HepG2 (cell line): ENCODE results near the gene WDR53. TPM values are rescaled to one million over a fixed set of nuclear protein-coding genes. Genes with fewer than 3 reads are reported as not detected.

Experiments
- ATAC-seq: fragments of 200-7000 bp; cut with Tn5 transposase; 3 replicates; pipeline ENCODE4 v1.9.1; 2020; ENCODE audit warnings: mild to moderate bottlenecking, moderate library complexity
- BruUV-seq: library from RNA; stranded (reverse); fragments of 400-500 nt; replicated peaks from 2 replicates; lab custom pipeline; 2021; lab: Mats Ljungman, UMichigan
- CTCF ChIA-PET: fragments of 300-600 bp; formaldehyde crosslinking; extraction: SDS; loops from one replicate; lab custom pipeline; 2021; ENCODE audit warnings: low total read pairs, inconsistent platforms, low intra/inter-chr PET ratio; lab: Yijun Ruan, JAX
- POLR2A ChIA-PET: fragments of 350-600 bp; sonication (Branson Sonifier 250); formaldehyde crosslinking; loops from one replicate; lab custom pipeline; 2020; ENCODE audit warnings: antibody characterized with exemption, inconsistent platforms; lab: Yijun Ruan, JAX
- DNase-seq: peaks from one replicate; pipeline ENCODE4 v3.0.0-alpha.2; 2015; ENCODE audit warnings: low spot score
- FAIRE-seq: peaks from 3 replicates; lab custom pipeline; 2011; peaks lifted over from hg19 to GRCh38; lab: Jason Lieb, UNC
- H2AFZ ChIP-seq: one replicate; pipeline ENCODE4 v1.6.1; 2011; ENCODE audit warnings: low read length, inconsistent platforms
- H3K27ac ChIP-seq: fragments of 300-600 bp; 3 replicates; pipeline ENCODE4 v1.8.0; 2011; ENCODE audit warnings: mixed run types, mild to moderate bottlenecking, mixed read lengths, low read length, inconsistent platforms; ENCODE audit not compliant: insufficient read depth; ENCODE audit errors: extremely low read length
- H3K27me3 ChIP-seq, 2 experiments: fragments of 200-600 bp in 1 of 2; 2 replicates in 1 of 2; 3 replicates in 1 of 2; pipeline versions ENCODE4 v1.6.0 to v1.8.0; 2011; ENCODE audit warnings: low read length in 2 of 2, mild to moderate bottlenecking in 2 of 2, moderate library complexity in 2 of 2, inconsistent platforms in 1 of 2; ENCODE audit not compliant: insufficient read depth in 2 of 2, control insufficient read depth in 1 of 2
- H3K36me3 ChIP-seq, 2 experiments: fragments of 200-600 bp in 1 of 2; replicated peaks in 1 of 2; 2 replicates in 1 of 2; 3 replicates in 1 of 2; pipeline versions ENCODE4 v1.5.1 to v1.8.0; 2011; ENCODE audit warnings: low read length in 2 of 2, inconsistent platforms in 1 of 2; ENCODE audit not compliant: insufficient read depth in 2 of 2, control insufficient read depth in 1 of 2
- H3K4me1 ChIP-seq: 2 replicates; pipeline ENCODE4 v1.5.1; 2012; ENCODE audit warnings: low read length, inconsistent platforms; ENCODE audit not compliant: insufficient read depth
- H3K4me2 ChIP-seq: 2 replicates; pipeline ENCODE4 v1.6.0; 2011; ENCODE audit warnings: low read depth, low read length, inconsistent platforms
- H3K4me3 ChIP-seq, 3 experiments: fragments of 200-600 bp in 1 of 3; sonication (generic), shearing (Covaris generic) in 1 of 3; replicated peaks in 1 of 3; 2 replicates each; pipeline ENCODE4 v1.5.1; 2011 to 2016; ENCODE audit warnings: low read length in 3 of 3, inconsistent platforms in 2 of 3, low read depth in 2 of 3, mild to moderate bottlenecking in 2 of 3, control low read depth in 1 of 3, mixed read lengths in 1 of 3; ENCODE audit not compliant: insufficient read depth in 1 of 3
- H3K79me2 ChIP-seq: one replicate; pipeline ENCODE4 v1.6.1; 2011; ENCODE audit warnings: low read length, inconsistent platforms; ENCODE audit not compliant: insufficient read depth
- H3K9ac ChIP-seq: 2 replicates; pipeline ENCODE4 v1.6.0; 2011; ENCODE audit warnings: mild to moderate bottlenecking, low read depth, low read length, inconsistent platforms; ENCODE audit not compliant: insufficient read depth
- H3K9me3 ChIP-seq: 2 replicates; pipeline ENCODE4 v1.5.1; 2012; ENCODE audit warnings: mild to moderate bottlenecking, low read length
- H4K20me1 ChIP-seq: 2 replicates; pipeline ENCODE4 v1.6.0; 2011; ENCODE audit warnings: inconsistent platforms, mild to moderate bottlenecking, low read length, moderate library complexity; ENCODE audit not compliant: insufficient read depth
- ATF7 ChIP-seq, 2 experiments: fragments of 450-650 bp in 1 of 2; sonication (generic) in 1 of 2; formaldehyde crosslinking in 1 of 2; IDR thresholded peaks; 2 replicates each; pipeline versions ENCODE4 v1.4.0 to v1.6.1; 2016 to 2020; ENCODE audit warnings: antibody characterized with exemption in 1 of 2, mild to moderate bottlenecking in 1 of 2, missing genetic modification reagents in 1 of 2
- CREB1 ChIP-seq, 2 experiments: fragments of 450-650 bp in 1 of 2; IDR thresholded peaks; 2 replicates each; pipeline ENCODE4 v1.6.1; 2016 to 2017; ENCODE audit warnings: control low read depth in 1 of 2, mild to moderate bottlenecking in 1 of 2, missing compliant biosample characterization in 1 of 2, missing genetic modification characterization in 1 of 2
- MTF1 ChIP-seq: sonication (generic); formaldehyde crosslinking; IDR thresholded peaks from 2 replicates; pipeline ENCODE4 v1.5.0; 2020; ENCODE audit warnings: missing genetic modification reagents
- NAIF1 ChIP-seq: sonication (generic); formaldehyde crosslinking; IDR thresholded peaks from 2 replicates; pipeline ENCODE4 v1.5.0; 2020; ENCODE audit warnings: mild to moderate bottlenecking, missing genetic modification reagents, borderline replicate concordance
- PAWR ChIP-seq: sonication (generic); formaldehyde crosslinking; IDR thresholded peaks from 2 replicates; pipeline ENCODE4 v1.4.0; 2020; ENCODE audit warnings: missing genetic modification reagents, mild to moderate bottlenecking, borderline replicate concordance
- ZBTB3 ChIP-seq: sonication (generic); formaldehyde crosslinking; IDR thresholded peaks from 2 replicates; pipeline ENCODE4 v1.4.0; 2020; ENCODE audit warnings: low read depth, mild to moderate bottlenecking, moderate library complexity, missing genetic modification reagents, borderline replicate concordance
- ZBTB33 ChIP-seq: sonication (generic); formaldehyde crosslinking; IDR thresholded peaks from 2 replicates; pipeline ENCODE4 v1.4.0; 2020; ENCODE audit warnings: missing genetic modification reagents
- ZNF605 ChIP-seq: sonication (generic); formaldehyde crosslinking; IDR thresholded peaks from 2 replicates; pipeline ENCODE4 v1.8.0; 2022; ENCODE audit warnings: mild to moderate bottlenecking, missing genetic modification reagents
- ZNF761 ChIP-seq: sonication (generic); formaldehyde crosslinking; conservative IDR thresholded peaks from 2 replicates; pipeline ENCODE4 v1.4.0; 2020; ENCODE audit warnings: mild to moderate bottlenecking, missing genetic modification reagents
- WGBS: methylation state at CpG from one replicate; pipeline ENCODE4 v1.1.6; 2017; ENCODE audit warnings: low lambda C conversion rate; 5-methylcytosine and 5-hydroxymethylcytosine counted together
- in situ Hi-C: cut with HindIII; loops from 2 replicates; pipeline ENCODE4 v1.10.0; 2017; ENCODE audit warnings: low pct_unique_long_range_greater_than_20kb; ENCODE audit not compliant: extremely low pct_ligation_motif_present
- intact Hi-C: fragments of 100-400 bp; cut with micrococcal nuclease; formaldehyde crosslinking; loops from one replicate; pipeline ENCODE4 v1.10.0; 2022; ENCODE audit not compliant: unreplicated experiment
- polyA plus RNA-seq, 8 experiments: library from polyadenylated mRNA; depleted of rRNA in 3 of 8; stranded (reverse) in 7 of 8; unstranded in 1 of 8; fragments of >200 nt; fragmentation: Illumina TruSeq in 4 of 8; extraction: Trizol in 4 of 8; gene quantifications; 2 replicates each; pipeline versions ENCODE4 v1.2.1 to v1.2.3, GENCODE V29; 2011 to 2016; ENCODE audit warnings: low read depth in 4 of 8, missing spikeins in 1 of 8, mixed read lengths in 1 of 8; ENCODE audit not compliant: insufficient read depth in 1 of 8
- total RNA-seq, 5 experiments: library from RNA; depleted of rRNA; stranded (reverse); fragments of >200 nt; fragmentation: Illumina TruSeq; extraction: Trizol; gene quantifications; 2 replicates each; pipeline ENCODE4 v1.2.3, GENCODE V29; 2016; ENCODE audit warnings: low read depth in 1 of 5

Gene WDR53
- total and polyA plus RNA-seq, 2 of the 13 experiments (the other 11 are each of a cell fraction or from before 2014, with no cell fraction given), result 3.5 to 7.7 TPM

GRCh38 chr3:196525141-196525540, 43.2 kb downstream of the WDR53 start:
- WGBS, result 22% methylated on average over 2 of the region's 4 CpGs
- ChIA-PET CTCF (no interaction called here), POLR2A (no interaction called here)
- Histone ChIP-seq H2AFZ (no peak overlapping the region), H3K9ac (no peak overlapping the region), H3K4me3 (no peak overlapping the region), H3K9me3 (no peaks in the 10 kb centered on the region), H3K27me3 (peaks cover 0 to 8% of the 10 kb centered on the region in 2 experiments; a peak in 1 of 5 replicates), H3K27ac (no peak overlapping the region), H3K36me3 (no peaks in the 10 kb centered on the region), H4K20me1 (no peaks in the 10 kb centered on the region), H3K4me2 (0 out of 2 replicates have a peak overlapping the region, but pooled peaks have one; percentile 18), H3K79me2 (no peaks in the 10 kb centered on the region), H3K4me1 (no peaks in the 10 kb centered on the region; the same call in 1 of the 2 replicates)
- TF ChIP-seq PAWR, result no peak
- no peak for TF ChIP-seq ZBTB3 (CRISPR knock-in tag)
- peak; percentile 98 for TF ChIP-seq ATF7 (IDR thresholded peaks at IDR 0.05)
- no peak for TF ChIP-seq ATF7 (CRISPR knock-in tag; IDR thresholded peaks at IDR 0.05)
- peak; percentile 91 for TF ChIP-seq CREB1 (IDR thresholded peaks at IDR 0.05)
- TF ChIP-seq CREB1 (CRISPR knock-in tag; IDR thresholded peaks at IDR 0.05), result no peak
- TF ChIP-seq ZNF605 (CRISPR knock-in tag), result no peak
- no peak for TF ChIP-seq NAIF1 (CRISPR knock-in tag)
- TF ChIP-seq ZNF761 (CRISPR knock-in tag), result no peak
- no peak for TF ChIP-seq MTF1
- no peak for TF ChIP-seq ZBTB33 (CRISPR knock-in tag)
- intact Hi-C loops, result no loop called here
- FAIRE-seq (no peak), DNase-seq (no peak), ATAC-seq (no peak)
- in situ Hi-C loops, result no loop called here
- BruUV-seq, result no TSS peak
